Measurements from ENCODE around the gene RIC1.

- TF ChIP-seq, protein P1, sequence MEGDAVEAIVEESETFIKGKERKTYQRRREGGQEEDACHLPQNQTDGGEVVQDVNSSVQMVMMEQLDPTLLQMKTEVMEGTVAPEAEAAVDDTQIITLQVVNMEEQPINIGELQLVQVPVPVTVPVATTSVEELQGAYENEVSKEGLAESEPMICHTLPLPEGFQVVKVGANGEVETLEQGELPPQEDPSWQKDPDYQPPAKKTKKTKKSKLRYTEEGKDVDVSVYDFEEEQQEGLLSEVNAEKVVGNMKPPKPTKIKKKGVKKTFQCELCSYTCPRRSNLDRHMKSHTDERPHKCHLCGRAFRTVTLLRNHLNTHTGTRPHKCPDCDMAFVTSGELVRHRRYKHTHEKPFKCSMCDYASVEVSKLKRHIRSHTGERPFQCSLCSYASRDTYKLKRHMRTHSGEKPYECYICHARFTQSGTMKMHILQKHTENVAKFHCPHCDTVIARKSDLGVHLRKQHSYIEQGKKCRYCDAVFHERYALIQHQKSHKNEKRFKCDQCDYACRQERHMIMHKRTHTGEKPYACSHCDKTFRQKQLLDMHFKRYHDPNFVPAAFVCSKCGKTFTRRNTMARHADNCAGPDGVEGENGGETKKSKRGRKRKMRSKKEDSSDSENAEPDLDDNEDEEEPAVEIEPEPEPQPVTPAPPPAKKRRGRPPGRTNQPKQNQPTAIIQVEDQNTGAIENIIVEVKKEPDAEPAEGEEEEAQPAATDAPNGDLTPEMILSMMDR (IDR thresholded peaks at IDR 0.05 in 2 of 3, conservative IDR thresholded peaks at IDR 0.05 in 1 of 3; ENCODE audit: borderline replicate concordance in 1 of 3, insufficient read depth in 1 of 3, low read depth in 2 of 3, low read length in 2 of 3): no peak
- TF ChIP-seq ZFX (IDR thresholded peaks at IDR 0.05) (no peak), EZH2 (IDR thresholded peaks at IDR 0.05) (no peak), TCF7L2 (IDR thresholded peaks at IDR 0.05; ENCODE audit: borderline replicate concordance, extremely low read depth, insufficient read depth, insufficient read length) (no peak), FOSL1 (IDR thresholded peaks at IDR 0.05; ENCODE audit: low read depth) (no peak), POLR2A (IDR thresholded peaks at IDR 0.05; ENCODE audit: borderline replicate concordance, extremely low read depth, insufficient read depth, insufficient read length) (no peak), RAD21 (IDR thresholded peaks at IDR 0.05; ENCODE audit: low read depth) (no peak), ZNF274 (IDR thresholded peaks at IDR 0.05; ENCODE audit: low read depth, low read length) (no peak)
- TF ChIP-seq, protein P2, sequence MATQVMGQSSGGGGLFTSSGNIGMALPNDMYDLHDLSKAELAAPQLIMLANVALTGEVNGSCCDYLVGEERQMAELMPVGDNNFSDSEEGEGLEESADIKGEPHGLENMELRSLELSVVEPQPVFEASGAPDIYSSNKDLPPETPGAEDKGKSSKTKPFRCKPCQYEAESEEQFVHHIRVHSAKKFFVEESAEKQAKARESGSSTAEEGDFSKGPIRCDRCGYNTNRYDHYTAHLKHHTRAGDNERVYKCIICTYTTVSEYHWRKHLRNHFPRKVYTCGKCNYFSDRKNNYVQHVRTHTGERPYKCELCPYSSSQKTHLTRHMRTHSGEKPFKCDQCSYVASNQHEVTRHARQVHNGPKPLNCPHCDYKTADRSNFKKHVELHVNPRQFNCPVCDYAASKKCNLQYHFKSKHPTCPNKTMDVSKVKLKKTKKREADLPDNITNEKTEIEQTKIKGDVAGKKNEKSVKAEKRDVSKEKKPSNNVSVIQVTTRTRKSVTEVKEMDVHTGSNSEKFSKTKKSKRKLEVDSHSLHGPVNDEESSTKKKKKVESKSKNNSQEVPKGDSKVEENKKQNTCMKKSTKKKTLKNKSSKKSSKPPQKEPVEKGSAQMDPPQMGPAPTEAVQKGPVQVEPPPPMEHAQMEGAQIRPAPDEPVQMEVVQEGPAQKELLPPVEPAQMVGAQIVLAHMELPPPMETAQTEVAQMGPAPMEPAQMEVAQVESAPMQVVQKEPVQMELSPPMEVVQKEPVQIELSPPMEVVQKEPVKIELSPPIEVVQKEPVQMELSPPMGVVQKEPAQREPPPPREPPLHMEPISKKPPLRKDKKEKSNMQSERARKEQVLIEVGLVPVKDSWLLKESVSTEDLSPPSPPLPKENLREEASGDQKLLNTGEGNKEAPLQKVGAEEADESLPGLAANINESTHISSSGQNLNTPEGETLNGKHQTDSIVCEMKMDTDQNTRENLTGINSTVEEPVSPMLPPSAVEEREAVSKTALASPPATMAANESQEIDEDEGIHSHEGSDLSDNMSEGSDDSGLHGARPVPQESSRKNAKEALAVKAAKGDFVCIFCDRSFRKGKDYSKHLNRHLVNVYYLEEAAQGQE (IDR thresholded peaks at IDR 0.05; ENCODE audit: low read depth): no peak
These were observed 41.2 kb downstream of the RIC1 start for GRCh38 chr9:5670079-5670478.

All from HCT116 (cell line).